ENCODE results near the gene CCSER2. TPM values are rescaled to one million over a fixed set of nuclear protein-coding genes. Genes with fewer than 3 reads are reported as not detected.
A peak's percentile ranks its signal among the peaks of the same experiment; 100 is the strongest.

The CCSER2 gene
- total and polyA plus RNA-seq, 7 experiments from 2014 or later = 59.1 to 133 (median 93.4) TPM

DNA sequence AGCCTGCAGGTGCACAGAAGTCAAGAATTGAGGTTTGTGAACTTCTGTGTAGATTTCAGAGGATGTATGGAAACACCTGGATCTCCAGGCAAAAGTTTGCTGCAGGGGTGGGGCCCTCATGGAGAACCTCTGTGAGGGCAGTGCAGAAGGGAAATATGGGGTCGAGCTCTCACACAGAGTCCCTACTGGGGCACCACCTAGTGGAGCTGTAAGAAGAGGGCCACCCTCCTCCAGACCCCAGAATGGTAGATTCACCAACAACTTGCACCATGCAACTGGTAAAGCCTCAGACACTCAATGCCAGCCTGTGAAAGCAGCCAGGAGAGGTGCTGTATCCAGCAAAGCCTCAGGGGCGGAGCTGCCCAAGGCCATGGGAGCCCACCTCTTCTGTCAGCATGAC lies 205.8 kb downstream of the CCSER2 start:
- no peak overlapping the region for H3K27ac ChIP-seq (ENCODE audit: low read depth, low read length)
- ChIA-PET POLR2A (no interaction called here), CTCF (interaction anchor here (7.5 kb wide), 1 partner anchor 270 kb away, joined by 129 read pairs; no protein-coding TSS in a partner anchor)
- DNase-seq (no peak), ATAC-seq (no peak)
- H3K9me3 Mint-ChIP-seq = no peaks in the 10 kb centered on the region
- no peaks in the 10 kb centered on the region for H3K36me3 ChIP-seq (ENCODE audit: control insufficient read depth in 2 of 3, insufficient read depth in 3 of 3, low read length in 3 of 3)
- no peak overlapping the region for H3K4me3 Mint-ChIP-seq
- H3K27me3 ChIP-seq (ENCODE audit: control insufficient read depth in 2 of 2, insufficient read depth in 2 of 2, low read length in 2 of 2) = no peaks in the 10 kb centered on the region
- intact Hi-C loops (cut with micrococcal nuclease) = no loop called here
- H3K27me3 Mint-ChIP-seq = peaks cover 0 to 4% (median 1%) of the 10 kb centered on the region in 5 donors
- H3K4me1 ChIP-seq (ENCODE audit: control insufficient read depth in 2 of 2, insufficient read depth in 2 of 2, low read length in 2 of 2) = peaks cover 0 to 4% of the 10 kb centered on the region in 2 donors
- H3K4me1 Mint-ChIP-seq = peaks cover 4 to 18% (median 6%) of the 10 kb centered on the region in 7 donors
- no peaks in the 10 kb centered on the region for H3K9me3 ChIP-seq (ENCODE audit: control insufficient read depth in 2 of 3, low read length in 3 of 3)
- H3K36me3 Mint-ChIP-seq = no peaks in the 10 kb centered on the region
- H3K4me3 ChIP-seq (ENCODE audit: low read length) = no peak overlapping the region
- H3K27ac Mint-ChIP-seq = peak overlapping the region in 1 of 9 donors; percentile 19

- no peaks in the 10 kb centered on the region for H3K36me3 Mint-ChIP-seq
- intact Hi-C loops (cut with micrococcal nuclease) = loop anchor here (1.0 to 5.0 kb wide), 5 partner anchors 107 to 390 kb away; no protein-coding TSS in a partner anchor
- ATAC-seq = peak; percentile 82
- H3K27me3 Mint-ChIP-seq = peaks cover 15 to 22% (median 17%) of the 10 kb centered on the region in 5 donors
- no peaks in the 10 kb centered on the region for H3K9me3 Mint-ChIP-seq
- peak in 7 of 9 donors; percentile 33 to 62 (median 55) for DNase-seq
- H3K27ac ChIP-seq (ENCODE audit: low read depth, low read length) = no peak overlapping the region
- peak overlapping the region in 1 of 9 donors; percentile 39 for H3K27ac Mint-ChIP-seq
- CTCF ChIA-PET = interaction anchor here (0.7 to 7.5 kb wide), 28 partner anchors 11 to 1841 kb away, joined by 3 to 129 read pairs (median 4); no protein-coding TSS in a partner anchor
- H3K4me3 ChIP-seq (ENCODE audit: low read length) = no peak overlapping the region
- peaks cover 4 to 7% of the 10 kb centered on the region in 2 donors for H3K4me1 ChIP-seq (ENCODE audit: control insufficient read depth in 2 of 2, insufficient read depth in 2 of 2, low read length in 2 of 2)
- no peaks in the 10 kb centered on the region for H3K9me3 ChIP-seq (ENCODE audit: control insufficient read depth in 2 of 3, low read length in 3 of 3)
- H3K27me3 ChIP-seq (ENCODE audit: control insufficient read depth in 2 of 2, insufficient read depth in 2 of 2, low read length in 2 of 2) = peaks cover 0 to 3% of the 10 kb centered on the region in 2 donors
- H3K36me3 ChIP-seq (ENCODE audit: control insufficient read depth in 2 of 3, insufficient read depth in 3 of 3, low read length in 3 of 3) = no peaks in the 10 kb centered on the region
- H3K4me1 Mint-ChIP-seq = peaks cover 9 to 23% (median 13%) of the 10 kb centered on the region in 7 donors
- H3K4me3 Mint-ChIP-seq = peak overlapping the region in 1 of 10 donors; percentile 31
- POLR2A ChIA-PET = no interaction called here
Measured at GRCh38 chr10:84537447-84537931, 209.1 kb downstream of the CCSER2 start.

GRCh38 chr10:84538036-84538435 lies 209.6 kb downstream of the CCSER2 start:
- ChIA-PET CTCF (interaction anchor here (1.0 to 7.5 kb wide), 11 partner anchors 10 to 1840 kb away, joined by 3 to 129 read pairs (median 5); no protein-coding TSS in a partner anchor), POLR2A (no interaction called here)
- Mint-ChIP-seq H3K4me3 (no peak overlapping the region), H3K27ac (no peak overlapping the region), H3K27me3 (peaks cover 17 to 23% (median 17%) of the 10 kb centered on the region in 5 donors), H3K4me1 (peaks cover 9 to 23% (median 13%) of the 10 kb centered on the region in 7 donors), H3K36me3 (no peaks in the 10 kb centered on the region), H3K9me3 (no peaks in the 10 kb centered on the region)
- DNase-seq = no peak
- H3K9me3 ChIP-seq (ENCODE audit: control insufficient read depth in 2 of 3, low read length in 3 of 3) = no peaks in the 10 kb centered on the region
- ATAC-seq = no peak
- H3K36me3 ChIP-seq (ENCODE audit: control insufficient read depth in 2 of 3, insufficient read depth in 3 of 3, low read length in 3 of 3) = no peaks in the 10 kb centered on the region
- intact Hi-C loops (cut with micrococcal nuclease) = loop anchor here in 1 of 2 donors (5.0 kb wide), 1 partner anchor 391 kb away; no protein-coding TSS in a partner anchor
- H3K27me3 ChIP-seq (ENCODE audit: control insufficient read depth in 2 of 2, insufficient read depth in 2 of 2, low read length in 2 of 2) = peaks cover 0 to 3% of the 10 kb centered on the region in 2 donors
- no peak overlapping the region for H3K27ac ChIP-seq (ENCODE audit: low read depth, low read length)
- H3K4me3 ChIP-seq (ENCODE audit: low read length) = no peak overlapping the region
- H3K4me1 ChIP-seq (ENCODE audit: control insufficient read depth in 2 of 2, insufficient read depth in 2 of 2, low read length in 2 of 2) = peaks cover 4 to 7% of the 10 kb centered on the region in 2 donors

DNA sequence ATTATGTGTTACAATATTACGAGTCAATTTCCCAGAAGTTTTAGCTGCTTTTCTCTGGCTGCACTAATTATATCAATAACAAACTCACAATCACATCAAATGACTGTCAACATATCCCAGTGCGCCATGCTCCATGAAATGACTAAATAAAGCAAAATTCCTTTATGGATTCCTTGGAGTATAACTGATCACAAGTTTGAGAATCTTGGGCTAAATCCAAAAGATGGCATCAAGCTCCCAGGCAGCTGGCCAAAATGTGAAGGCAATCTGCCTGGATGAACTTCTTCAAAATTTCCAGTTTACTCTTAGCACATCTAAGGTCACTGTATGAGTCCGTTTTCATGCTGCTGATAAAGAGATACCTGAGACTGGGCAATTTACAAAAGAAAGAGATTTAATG lies 210.8 kb downstream of the CCSER2 start:
- H3K27ac ChIP-seq (ENCODE audit: low read depth, low read length) = no peak overlapping the region
- intact Hi-C loops (cut with micrococcal nuclease) = loop anchor here in 1 of 2 donors (5.0 kb wide), 1 partner anchor 392 kb away; no protein-coding TSS in a partner anchor
- H3K4me3 Mint-ChIP-seq = peak overlapping the region in 3 of 10 donors; percentile 29 to 46 (median 36)

DNA sequence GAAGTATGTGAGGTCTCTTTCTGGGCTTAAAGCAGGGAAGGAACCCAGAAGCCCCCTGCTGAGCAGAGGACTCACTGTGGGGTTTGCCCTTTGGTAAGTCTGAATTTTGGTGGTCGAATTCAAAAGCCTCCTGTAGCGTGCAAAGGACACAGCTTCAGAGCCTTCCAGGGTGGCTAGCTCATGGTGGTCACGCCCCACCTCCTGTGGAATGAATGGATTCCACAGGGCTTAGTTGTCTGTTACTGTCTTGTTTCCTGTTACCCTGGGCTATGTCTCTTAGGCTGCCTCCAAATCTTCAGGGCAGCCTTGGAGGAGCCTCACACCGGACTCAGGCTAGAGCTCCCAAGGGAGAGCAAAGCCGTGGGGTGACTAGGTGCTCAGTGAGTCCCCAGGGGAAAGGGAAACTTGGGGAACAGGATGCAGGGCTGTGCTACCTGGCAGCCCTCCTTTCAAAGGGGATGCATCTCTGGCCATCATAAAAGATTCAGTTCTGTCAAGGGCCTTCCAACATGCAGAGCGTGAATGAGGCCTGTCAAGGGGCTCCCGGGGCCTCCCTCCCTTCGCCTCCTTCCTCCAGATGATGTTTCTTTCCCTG lies 211.7 kb downstream of the CCSER2 start:
- intact Hi-C loops (cut with micrococcal nuclease) = loop anchor here (1.0 to 5.0 kb wide), 5 partner anchors 176 to 1837 kb away; partner anchors contain the start of gene GHITM (in 1 of the 2)
- H3K4me1 Mint-ChIP-seq = peaks cover 6 to 18% (median 13%) of the 10 kb centered on the region in 7 donors
- ChIA-PET CTCF (interaction anchor here (0.7 to 7.5 kb wide), 9 partner anchors 8 to 1839 kb away, joined by 3 to 129 read pairs (median 4); no protein-coding TSS in a partner anchor), POLR2A (no interaction called here)
- no peaks in the 10 kb centered on the region for H3K36me3 Mint-ChIP-seq
- ATAC-seq (no peak), DNase-seq (no peak)
- peak overlapping the region in 3 of 10 donors; percentile 37 to 70 (median 60) for H3K4me3 Mint-ChIP-seq
- H3K27ac Mint-ChIP-seq = no peak overlapping the region
- Histone ChIP-seq H3K36me3 (ENCODE audit: control insufficient read depth in 2 of 3, insufficient read depth in 3 of 3, low read length in 3 of 3) (no peaks in the 10 kb centered on the region), H3K4me1 (ENCODE audit: control insufficient read depth in 2 of 2, insufficient read depth in 2 of 2, low read length in 2 of 2) (peaks cover 4 to 7% of the 10 kb centered on the region in 2 donors), H3K4me3 (ENCODE audit: low read length) (no peak overlapping the region), H3K9me3 (ENCODE audit: control insufficient read depth in 2 of 3, low read length in 3 of 3) (no peaks in the 10 kb centered on the region), H3K27me3 (ENCODE audit: control insufficient read depth in 2 of 2, insufficient read depth in 2 of 2, low read length in 2 of 2) (peaks cover 0 to 3% of the 10 kb centered on the region in 2 donors), H3K27ac (ENCODE audit: low read depth, low read length) (no peak overlapping the region)
- H3K27me3 Mint-ChIP-seq = peaks cover 20 to 27% (median 23%) of the 10 kb centered on the region in 5 donors
- no peaks in the 10 kb centered on the region for H3K9me3 Mint-ChIP-seq

More for the DNA sequence above, 210.8 kb downstream of the CCSER2 start:
- H3K36me3 ChIP-seq (ENCODE audit: control insufficient read depth in 2 of 3, insufficient read depth in 3 of 3, low read length in 3 of 3) = no peaks in the 10 kb centered on the region
- peaks cover 4 to 7% of the 10 kb centered on the region in 2 donors for H3K4me1 ChIP-seq (ENCODE audit: control insufficient read depth in 2 of 2, insufficient read depth in 2 of 2, low read length in 2 of 2)
- Mint-ChIP-seq H3K4me1 (peaks cover 9 to 23% (median 13%) of the 10 kb centered on the region in 7 donors), H3K9me3 (no peaks in the 10 kb centered on the region), H3K27ac (peak overlapping the region in 1 of 9 donors; percentile 52), H3K36me3 (no peaks in the 10 kb centered on the region), H3K27me3 (peaks cover 19 to 24% (median 21%) of the 10 kb centered on the region in 5 donors)
- ChIA-PET POLR2A (no interaction called here), CTCF (interaction anchor here (0.6 to 7.5 kb wide), 10 partner anchors 9 to 1839 kb away, joined by 3 to 129 read pairs (median 4); no protein-coding TSS in a partner anchor)
- no peak for DNase-seq
- no peak for ATAC-seq
- no peak overlapping the region for H3K4me3 ChIP-seq (ENCODE audit: low read length)
- H3K27me3 ChIP-seq (ENCODE audit: control insufficient read depth in 2 of 2, insufficient read depth in 2 of 2, low read length in 2 of 2) = peaks cover 0 to 3% of the 10 kb centered on the region in 2 donors
- H3K9me3 ChIP-seq (ENCODE audit: control insufficient read depth in 2 of 3, low read length in 3 of 3) = no peaks in the 10 kb centered on the region

- no peaks in the 10 kb centered on the region for H3K9me3 Mint-ChIP-seq
- peak overlapping the region; percentile 49 to 79 (median 68) for H3K4me3 Mint-ChIP-seq
- CTCF ChIA-PET = interaction anchor here (0.7 to 7.5 kb wide), 6 partner anchors 43 to 1838 kb away, joined by 3 to 129 read pairs (median 4); no protein-coding TSS in a partner anchor
- no peaks in the 10 kb centered on the region for H3K36me3 ChIP-seq (ENCODE audit: control insufficient read depth in 2 of 3, insufficient read depth in 3 of 3, low read length in 3 of 3)
- POLR2A ChIA-PET = no interaction called here
- intact Hi-C loops (cut with micrococcal nuclease) = loop anchor here (1.0 to 5.0 kb wide), 5 partner anchors 176 to 1837 kb away; partner anchors contain the start of gene GHITM (in 1 of the 2)
- H3K27me3 Mint-ChIP-seq = peaks cover 20 to 27% (median 23%) of the 10 kb centered on the region in 5 donors
- H3K4me1 ChIP-seq (ENCODE audit: control insufficient read depth in 2 of 2, insufficient read depth in 2 of 2, low read length in 2 of 2) = peaks cover 4 to 7% of the 10 kb centered on the region in 2 donors
- peak overlapping the region; percentile 30 for H3K4me3 ChIP-seq (ENCODE audit: low read length)
- no peaks in the 10 kb centered on the region for H3K9me3 ChIP-seq (ENCODE audit: control insufficient read depth in 2 of 3, low read length in 3 of 3)
- peaks cover 6 to 16% (median 13%) of the 10 kb centered on the region in 7 donors for H3K4me1 Mint-ChIP-seq
- no peak overlapping the region for H3K27ac ChIP-seq (ENCODE audit: low read depth, low read length)
- DNase-seq (peak; percentile 30 to 77 (median 55)), ATAC-seq (peak; percentile 81)
- peaks cover 0 to 3% of the 10 kb centered on the region in 2 donors for H3K27me3 ChIP-seq (ENCODE audit: control insufficient read depth in 2 of 2, insufficient read depth in 2 of 2, low read length in 2 of 2)
- no peak overlapping the region for H3K27ac Mint-ChIP-seq
- H3K36me3 Mint-ChIP-seq = no peaks in the 10 kb centered on the region
Measured at GRCh38 chr10:84540617-84541288, 212.4 kb downstream of the CCSER2 start.
